ENCODE data around the gene CT45A2.
"Not testable (repeated sequence)": the region's sequence is repeated elsewhere in the genome, so short reads cannot be mapped to it uniquely, and the experiment has no call there.

DNA sequence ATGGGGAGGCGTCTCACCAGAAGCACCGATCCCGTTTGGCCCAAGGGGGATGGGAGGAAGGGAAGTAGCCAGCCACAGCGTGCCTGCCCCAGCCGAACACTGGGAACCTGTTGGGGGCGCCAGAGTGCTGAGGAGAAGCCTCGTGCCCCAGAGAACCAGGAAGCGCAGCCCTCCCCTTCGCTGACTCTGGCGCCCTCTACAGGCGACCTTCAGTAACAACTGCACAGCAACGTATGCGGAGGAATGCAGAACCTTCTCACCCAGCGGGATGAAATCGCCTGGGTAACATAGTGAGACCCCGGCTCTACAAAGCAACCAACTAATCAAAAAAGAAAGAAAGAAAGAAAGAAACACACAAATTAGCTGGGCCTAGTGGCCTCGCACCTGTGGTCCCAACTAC, 17.4 kb upstream of the CT45A2 start, which contains the start of gene CT45A7:
- TF ChIP-seq, protein P1, sequence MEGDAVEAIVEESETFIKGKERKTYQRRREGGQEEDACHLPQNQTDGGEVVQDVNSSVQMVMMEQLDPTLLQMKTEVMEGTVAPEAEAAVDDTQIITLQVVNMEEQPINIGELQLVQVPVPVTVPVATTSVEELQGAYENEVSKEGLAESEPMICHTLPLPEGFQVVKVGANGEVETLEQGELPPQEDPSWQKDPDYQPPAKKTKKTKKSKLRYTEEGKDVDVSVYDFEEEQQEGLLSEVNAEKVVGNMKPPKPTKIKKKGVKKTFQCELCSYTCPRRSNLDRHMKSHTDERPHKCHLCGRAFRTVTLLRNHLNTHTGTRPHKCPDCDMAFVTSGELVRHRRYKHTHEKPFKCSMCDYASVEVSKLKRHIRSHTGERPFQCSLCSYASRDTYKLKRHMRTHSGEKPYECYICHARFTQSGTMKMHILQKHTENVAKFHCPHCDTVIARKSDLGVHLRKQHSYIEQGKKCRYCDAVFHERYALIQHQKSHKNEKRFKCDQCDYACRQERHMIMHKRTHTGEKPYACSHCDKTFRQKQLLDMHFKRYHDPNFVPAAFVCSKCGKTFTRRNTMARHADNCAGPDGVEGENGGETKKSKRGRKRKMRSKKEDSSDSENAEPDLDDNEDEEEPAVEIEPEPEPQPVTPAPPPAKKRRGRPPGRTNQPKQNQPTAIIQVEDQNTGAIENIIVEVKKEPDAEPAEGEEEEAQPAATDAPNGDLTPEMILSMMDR (IDR thresholded peaks at IDR 0.05; ENCODE audit: low read depth, low read length) = not testable (repeated sequence)
- not testable (repeated sequence) for TF ChIP-seq EZH2phosphoT487 (IDR thresholded peaks at IDR 0.05; ENCODE audit: low read depth)
